ENCODE results near the gene STX18. TPM values are rescaled to one million over a fixed set of nuclear protein-coding genes. Genes with fewer than 3 reads are reported as not detected.

Gene STX18
- total RNA-seq, 1 donor from 2014 or later: 24.0 TPM

DNA sequence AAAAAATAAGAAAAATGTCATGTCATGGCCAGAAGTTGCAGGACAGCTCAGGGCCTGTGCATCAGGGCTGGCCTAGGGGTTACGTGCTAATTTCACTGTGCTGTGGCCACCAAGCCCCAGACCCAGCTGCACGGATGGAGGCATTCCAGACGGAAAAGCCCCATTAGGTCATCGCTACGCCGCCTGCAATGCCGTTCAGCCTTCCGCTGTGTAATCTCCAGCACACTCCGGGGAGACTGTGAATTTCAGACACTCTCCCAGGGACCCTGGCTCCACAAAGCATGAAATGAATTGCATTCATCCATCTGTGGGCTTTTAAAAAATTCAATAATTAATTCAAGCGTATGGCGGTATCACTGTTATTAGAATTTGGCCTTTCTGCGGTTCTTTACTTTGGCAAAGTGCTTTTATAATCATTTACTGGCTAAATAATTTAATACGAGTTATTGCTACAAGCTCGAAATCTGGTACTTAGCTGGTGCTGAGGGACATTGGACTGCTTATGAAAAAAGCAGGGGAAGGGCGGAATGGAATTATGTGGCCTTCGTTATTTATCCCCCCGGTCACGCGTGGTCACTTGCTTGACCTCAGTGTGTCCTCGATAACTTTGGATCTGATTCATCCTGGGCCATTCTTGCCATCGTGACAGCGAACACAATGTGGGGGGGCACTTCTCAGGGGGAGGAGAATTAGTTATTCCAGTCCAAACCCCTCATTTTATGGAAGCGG is 164.0 kb downstream of the STX18 start:
- no peak overlapping the region for H3K27ac Mint-ChIP-seq (ENCODE audit: unreplicated experiment)
- H3K36me3 Mint-ChIP-seq (ENCODE audit: low read depth, unreplicated experiment): no peaks in the 10 kb centered on the region
- H3K9me3 Mint-ChIP-seq (ENCODE audit: unreplicated experiment): no peaks in the 10 kb centered on the region
- peaks cover 2% of the 10 kb centered on the region for H3K4me1 Mint-ChIP-seq (ENCODE audit: unreplicated experiment)
- H3K4me3 Mint-ChIP-seq (ENCODE audit: unreplicated experiment): no peak overlapping the region
- no peak for DNase-seq (ENCODE audit: low spot score)
- no peak for TF ChIP-seq CTCF (IDR thresholded peaks at IDR 0.05; ENCODE audit: unreplicated experiment)
- peaks cover 2% of the 10 kb centered on the region for H3K27me3 Mint-ChIP-seq (ENCODE audit: unreplicated experiment)

DNA sequence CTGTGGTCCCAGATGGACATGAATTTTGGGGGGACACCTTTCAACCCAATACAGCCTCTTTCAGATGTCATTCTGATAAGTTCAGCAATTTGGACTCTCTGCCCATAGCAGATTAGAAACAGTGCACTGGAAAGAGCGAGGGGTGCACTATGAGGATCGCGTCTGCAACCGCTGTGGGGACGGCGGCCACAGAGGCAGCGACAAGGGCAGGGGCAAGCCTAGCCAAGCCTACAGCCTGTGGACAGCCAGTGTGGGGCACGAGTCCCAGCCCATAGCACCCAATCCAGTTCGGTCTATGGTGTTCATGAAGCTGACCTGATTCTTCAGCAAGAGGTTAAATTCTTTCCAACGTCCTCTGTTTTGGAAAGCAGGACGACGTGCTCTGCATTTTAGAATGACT is 164.7 kb downstream of the STX18 start:
- TF ChIP-seq CTCF (IDR thresholded peaks at IDR 0.05; ENCODE audit: unreplicated experiment): no peak
- no peak overlapping the region for H3K27ac Mint-ChIP-seq (ENCODE audit: unreplicated experiment)
- H3K27me3 Mint-ChIP-seq (ENCODE audit: unreplicated experiment): peaks cover 2% of the 10 kb centered on the region
- peaks cover 2% of the 10 kb centered on the region for H3K4me1 Mint-ChIP-seq (ENCODE audit: unreplicated experiment)
- no peak overlapping the region for H3K4me3 Mint-ChIP-seq (ENCODE audit: unreplicated experiment)
- no peaks in the 10 kb centered on the region for H3K9me3 Mint-ChIP-seq (ENCODE audit: unreplicated experiment)
- no peak for DNase-seq (ENCODE audit: low spot score)
- H3K36me3 Mint-ChIP-seq (ENCODE audit: low read depth, unreplicated experiment): no peaks in the 10 kb centered on the region

DNA sequence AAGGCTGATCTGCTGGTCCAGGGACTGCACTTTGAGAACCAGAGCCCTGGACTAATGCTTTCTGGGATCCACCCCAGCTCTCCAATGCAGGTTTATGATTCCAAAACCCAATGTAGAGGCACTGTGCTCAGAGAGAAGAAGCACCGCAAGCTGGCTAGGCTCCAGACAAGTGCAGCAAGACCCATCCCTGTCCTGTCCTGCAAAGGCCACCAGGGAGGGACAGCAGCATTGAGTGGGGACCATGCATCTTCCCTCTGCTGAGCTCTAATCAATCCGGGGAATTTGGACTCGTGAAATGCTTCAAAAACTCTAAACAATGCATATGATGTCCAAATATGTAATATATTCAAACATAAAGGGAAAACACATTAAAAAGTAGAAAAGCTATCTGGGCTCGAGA is 165.8 kb downstream of the STX18 start:
- no peak overlapping the region for H3K27ac Mint-ChIP-seq (ENCODE audit: unreplicated experiment)
- no peaks in the 10 kb centered on the region for H3K9me3 Mint-ChIP-seq (ENCODE audit: unreplicated experiment)
- H3K36me3 Mint-ChIP-seq (ENCODE audit: low read depth, unreplicated experiment): no peaks in the 10 kb centered on the region
- H3K4me1 Mint-ChIP-seq (ENCODE audit: unreplicated experiment): peaks cover 2% of the 10 kb centered on the region
- no peak for TF ChIP-seq CTCF (IDR thresholded peaks at IDR 0.05; ENCODE audit: unreplicated experiment)
- H3K4me3 Mint-ChIP-seq (ENCODE audit: unreplicated experiment): no peak overlapping the region
- DNase-seq (ENCODE audit: low spot score): no peak
- peaks cover 2% of the 10 kb centered on the region for H3K27me3 Mint-ChIP-seq (ENCODE audit: unreplicated experiment)

DNA sequence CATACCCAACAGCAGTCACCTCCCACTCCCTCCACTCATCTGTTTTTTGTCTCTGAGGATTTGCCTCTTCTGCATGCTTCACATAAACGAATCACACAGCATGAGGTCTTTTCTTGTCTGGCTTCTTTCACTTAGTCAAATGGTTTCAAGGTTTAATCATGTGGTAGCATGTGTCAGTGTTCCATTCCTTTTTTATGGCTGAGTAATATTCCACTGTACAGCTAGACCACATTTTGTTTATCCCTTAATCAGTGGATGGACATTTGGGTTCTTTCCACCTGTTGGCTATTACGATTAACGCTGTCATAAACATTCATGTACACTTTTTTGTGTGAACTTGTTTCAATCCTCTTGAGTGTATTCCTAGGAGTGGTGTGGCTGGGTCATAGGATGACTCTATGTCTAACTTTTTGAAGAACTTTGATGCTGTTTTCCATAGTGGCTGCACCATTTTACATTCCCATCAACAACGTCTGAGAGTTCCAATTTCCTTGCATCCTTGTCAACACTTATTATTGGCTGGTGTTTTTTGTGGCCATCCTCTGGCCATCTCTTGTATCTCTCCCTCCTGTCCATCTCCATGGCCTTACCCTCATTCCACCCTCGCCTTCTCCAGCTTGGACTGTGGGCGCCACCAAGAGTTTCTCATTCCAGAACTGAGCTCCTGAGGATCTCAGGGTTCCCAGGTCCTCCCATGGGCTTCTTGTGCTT is 167.3 kb downstream of the STX18 start:
- peaks cover 2% of the 10 kb centered on the region for H3K4me1 Mint-ChIP-seq (ENCODE audit: unreplicated experiment)
- no peaks in the 10 kb centered on the region for H3K36me3 Mint-ChIP-seq (ENCODE audit: low read depth, unreplicated experiment)
- DNase-seq (ENCODE audit: low spot score): no peak
- H3K27me3 Mint-ChIP-seq (ENCODE audit: unreplicated experiment): peaks cover 2% of the 10 kb centered on the region
- no peak for TF ChIP-seq CTCF (IDR thresholded peaks at IDR 0.05; ENCODE audit: unreplicated experiment)
- H3K9me3 Mint-ChIP-seq (ENCODE audit: unreplicated experiment): no peaks in the 10 kb centered on the region
- H3K27ac Mint-ChIP-seq (ENCODE audit: unreplicated experiment): no peak overlapping the region
- H3K4me3 Mint-ChIP-seq (ENCODE audit: unreplicated experiment): no peak overlapping the region

Other genes starting within 250 kb of the STX18 start
- 2.9 TPM for gene NSG1, start 154.9 kb downstream of the STX18 start, total RNA-seq (ENCODE audit: unreplicated experiment)

Measured in endothelial cell (in vitro differentiated cells).